ENCODE results near the gene VWA5B2.
A peak's percentile ranks its signal among the peaks of the same experiment; 100 is the strongest.

VWA5B2 gene

GRCh38 chr3:184229394-184230080 is at the start of gene VWA5B2:
VWA5B2 (plus strand) TSS chr3:184229585; CDS start chr3:184230529, 944 bp downstream.
- peak; percentile 34 to 40 for DNase-seq (ENCODE audit: low read depth in 2 of 2)

- DNase-seq (ENCODE audit: low read depth in 2 of 2) = no peak
These were observed 49.2 kb upstream of the VWA5B2 start for GRCh38 chr3:184180165-184180564.

GRCh38 chr3:184181596-184181995 is 47.8 kb upstream of the VWA5B2 start:
- no peak for DNase-seq (ENCODE audit: low read depth in 2 of 2)

GRCh38 chr3:184183679-184184078 is 45.7 kb upstream of the VWA5B2 start:
- DNase-seq (ENCODE audit: low read depth in 2 of 2) = no peak

- no peak for DNase-seq (ENCODE audit: low read depth in 2 of 2)
These were observed 44.7 kb upstream of the VWA5B2 start for GRCh38 chr3:184184546-184185230.

- DNase-seq (ENCODE audit: low read depth in 2 of 2) = peak; percentile 96 to 99
These were observed 43.8 kb upstream of the VWA5B2 start for GRCh38 chr3:184185461-184186183.

GRCh38 chr3:184186184-184186901 is 43.0 kb upstream of the VWA5B2 start, which contains the start of gene ABCF3:
ABCF3 (plus strand) TSS chr3:184186199; CDS start chr3:184186208, 9 bp downstream.
- DNase-seq (ENCODE audit: low read depth in 2 of 2) = no peak

- no peak for DNase-seq (ENCODE audit: low read depth in 2 of 2)
These were observed 42.5 kb upstream of the VWA5B2 start for GRCh38 chr3:184186902-184187207.

GRCh38 chr3:184188080-184188479 is 41.3 kb upstream of the VWA5B2 start:
- no peak for DNase-seq (ENCODE audit: low read depth in 2 of 2)

GRCh38 chr3:184189421-184189820 is 40.0 kb upstream of the VWA5B2 start:
- DNase-seq (ENCODE audit: low read depth in 2 of 2) = no peak

GRCh38 chr3:184192889-184193288 is 36.5 kb upstream of the VWA5B2 start:
- no peak for DNase-seq (ENCODE audit: low read depth in 2 of 2)

- DNase-seq (ENCODE audit: low read depth in 2 of 2) = no peak
These were observed 35.3 kb upstream of the VWA5B2 start for GRCh38 chr3:184193991-184194539.

- no peak for DNase-seq (ENCODE audit: low read depth in 2 of 2)
These were observed 32.8 kb upstream of the VWA5B2 start for GRCh38 chr3:184196536-184196935.

GRCh38 chr3:184198509-184198908 is 30.9 kb upstream of the VWA5B2 start:
- DNase-seq (ENCODE audit: low read depth in 2 of 2) = no peak

GRCh38 chr3:184200825-184201224 is 28.6 kb upstream of the VWA5B2 start:
- DNase-seq (ENCODE audit: low read depth in 2 of 2) = no peak

GRCh38 chr3:184203526-184203925 is 25.9 kb upstream of the VWA5B2 start:
- no peak for DNase-seq (ENCODE audit: low read depth in 2 of 2)

- no peak for DNase-seq (ENCODE audit: low read depth in 2 of 2)
These were observed 20.1 kb upstream of the VWA5B2 start for GRCh38 chr3:184209146-184209923.

GRCh38 chr3:184211297-184211696 is 18.1 kb upstream of the VWA5B2 start:
- no peak for DNase-seq (ENCODE audit: low read depth in 2 of 2)

- DNase-seq (ENCODE audit: low read depth in 2 of 2) = no peak
These were observed 17.7 kb upstream of the VWA5B2 start for GRCh38 chr3:184211718-184212117.

- DNase-seq (ENCODE audit: low read depth in 2 of 2) = no peak
These were observed 10.6 kb upstream of the VWA5B2 start for GRCh38 chr3:184218814-184219213.

- DNase-seq (ENCODE audit: low read depth in 2 of 2) = no peak
These were observed 6.9 kb upstream of the VWA5B2 start for GRCh38 chr3:184222521-184222920.
